Measurements from ENCODE around the gene DPH7.

DNA sequence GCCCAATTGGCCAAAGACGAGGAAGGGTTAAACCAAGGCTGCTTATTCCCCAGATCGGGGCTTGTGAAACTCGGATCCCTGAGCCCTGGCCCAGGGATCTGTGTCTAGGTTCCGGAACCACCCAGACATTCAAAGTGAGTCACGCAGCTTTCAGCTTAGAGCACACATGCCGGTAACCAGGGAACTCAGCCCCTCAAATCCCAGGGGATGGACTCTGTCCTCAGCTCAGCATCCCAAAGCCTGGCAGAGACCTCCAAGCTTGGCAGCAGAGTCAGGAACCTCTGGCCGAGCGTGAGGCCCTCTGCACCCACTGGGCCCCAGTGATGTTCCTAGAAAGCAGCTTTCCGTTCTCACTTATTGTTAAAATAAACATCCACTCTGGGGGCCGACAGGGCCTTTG is 33.6 kb downstream of the DPH7 start:
- TF ChIP-seq, protein P1, sequence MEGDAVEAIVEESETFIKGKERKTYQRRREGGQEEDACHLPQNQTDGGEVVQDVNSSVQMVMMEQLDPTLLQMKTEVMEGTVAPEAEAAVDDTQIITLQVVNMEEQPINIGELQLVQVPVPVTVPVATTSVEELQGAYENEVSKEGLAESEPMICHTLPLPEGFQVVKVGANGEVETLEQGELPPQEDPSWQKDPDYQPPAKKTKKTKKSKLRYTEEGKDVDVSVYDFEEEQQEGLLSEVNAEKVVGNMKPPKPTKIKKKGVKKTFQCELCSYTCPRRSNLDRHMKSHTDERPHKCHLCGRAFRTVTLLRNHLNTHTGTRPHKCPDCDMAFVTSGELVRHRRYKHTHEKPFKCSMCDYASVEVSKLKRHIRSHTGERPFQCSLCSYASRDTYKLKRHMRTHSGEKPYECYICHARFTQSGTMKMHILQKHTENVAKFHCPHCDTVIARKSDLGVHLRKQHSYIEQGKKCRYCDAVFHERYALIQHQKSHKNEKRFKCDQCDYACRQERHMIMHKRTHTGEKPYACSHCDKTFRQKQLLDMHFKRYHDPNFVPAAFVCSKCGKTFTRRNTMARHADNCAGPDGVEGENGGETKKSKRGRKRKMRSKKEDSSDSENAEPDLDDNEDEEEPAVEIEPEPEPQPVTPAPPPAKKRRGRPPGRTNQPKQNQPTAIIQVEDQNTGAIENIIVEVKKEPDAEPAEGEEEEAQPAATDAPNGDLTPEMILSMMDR (IDR thresholded peaks at IDR 0.05), result no peak
- TF ChIP-seq POLR2A (IDR thresholded peaks at IDR 0.05), result no peak
